CD4-positive, CD25-positive, alpha-beta regulatory T cell (primary cell): ENCODE results near the gene GOLT1A. TPM values are rescaled to one million over a fixed set of nuclear protein-coding genes. Genes with fewer than 3 reads are reported as not detected.

ENCODE experiments used
- ATAC-seq, 2 donors: fragments of 150-1000 bp; cut with Tn5 transposase; one replicate each; pipeline ENCODE4 v1.10.0; 2021; ENCODE audit warnings: low read depth in 2 of 2, moderate number of reproducible peaks in 2 of 2, moderate library complexity in 1 of 2
- DNase-seq, 3 donors: peaks; one replicate each; pipeline versions ENCODE4 v3.0.0 to v3.0.0-alpha.2; 2012 to 2022; ENCODE audit warnings: mixed read lengths in 1 of 3
- H3K27ac ChIP-seq: one replicate; pipeline ENCODE4 v1.7.0; 2013; ENCODE audit warnings: mild to moderate bottlenecking, low read length; ENCODE audit not compliant: insufficient read depth, poor library complexity, severe bottlenecking
- H3K27me3 ChIP-seq: one replicate; pipeline ENCODE4 v1.7.0; 2013; ENCODE audit warnings: low read length; ENCODE audit not compliant: control insufficient read depth, insufficient read depth
- H3K36me3 ChIP-seq: one replicate; pipeline ENCODE4 v1.7.0; 2013; ENCODE audit warnings: mild to moderate bottlenecking, low read length, moderate library complexity; ENCODE audit not compliant: control insufficient read depth, insufficient read depth
- H3K4me1 ChIP-seq: 2 replicates; pipeline ENCODE4 v1.7.0; 2013; ENCODE audit warnings: mild to moderate bottlenecking, low read length; ENCODE audit not compliant: insufficient read depth, control insufficient read depth, poor library complexity, severe bottlenecking
- H3K4me3 ChIP-seq: one replicate; pipeline ENCODE4 v1.7.0; 2013; ENCODE audit warnings: low read depth, mild to moderate bottlenecking, low read length, moderate library complexity
- H3K9me3 ChIP-seq, 2 experiments: 1 replicate in 1 of 2; 2 replicates in 1 of 2; pipeline ENCODE4 v1.7.0; 2013; ENCODE audit warnings: low read length in 2 of 2, mild to moderate bottlenecking in 1 of 2, moderate library complexity in 1 of 2; ENCODE audit not compliant: control insufficient read depth in 2 of 2
- H3K27ac Mint-ChIP-seq, 3 donors: one replicate each; pipeline ENCODE4 v1.8.0; 2020 to 2022; ENCODE audit warnings: mild to moderate bottlenecking in 3 of 3, mixed read lengths in 3 of 3, moderate library complexity in 2 of 3
- H3K27me3 Mint-ChIP-seq: one replicate; pipeline ENCODE4 v1.8.0; 2022; ENCODE audit warnings: mild to moderate bottlenecking, mixed read lengths
- H3K36me3 Mint-ChIP-seq: one replicate; pipeline ENCODE4 v1.8.0; 2020; ENCODE audit warnings: mixed read lengths
- H3K4me1 Mint-ChIP-seq, 4 donors: one replicate each; pipeline ENCODE4 v1.8.0; 2020 to 2022; ENCODE audit warnings: mixed read lengths in 4 of 4, mild to moderate bottlenecking in 1 of 4
- H3K4me3 Mint-ChIP-seq, 4 donors: one replicate each; pipeline ENCODE4 v1.8.0; 2020 to 2022; ENCODE audit warnings: mild to moderate bottlenecking in 4 of 4, mixed read lengths in 4 of 4, moderate library complexity in 3 of 4
- H3K9me3 Mint-ChIP-seq, 7 donors: one replicate each; pipeline ENCODE4 v1.8.0; 2020 to 2022; ENCODE audit warnings: mixed read lengths in 7 of 7, mild to moderate bottlenecking in 3 of 7, moderate library complexity in 2 of 7
- polyA plus RNA-seq, 4 donors: library from polyadenylated mRNA; unstranded; fragments of 300-500 nt; fragmentation: Illumina TruSeq; gene quantifications; one replicate each; pipeline ENCODE4 v1.2.3, GENCODE V29; 2021
- total RNA-seq: library from RNA; stranded (reverse); gene quantifications from one replicate; pipeline ENCODE4 v1.2.3, GENCODE V29; 2022

The GOLT1A gene
- total and polyA plus RNA-seq, 5 donors from 2014 or later, result not detected

DNA sequence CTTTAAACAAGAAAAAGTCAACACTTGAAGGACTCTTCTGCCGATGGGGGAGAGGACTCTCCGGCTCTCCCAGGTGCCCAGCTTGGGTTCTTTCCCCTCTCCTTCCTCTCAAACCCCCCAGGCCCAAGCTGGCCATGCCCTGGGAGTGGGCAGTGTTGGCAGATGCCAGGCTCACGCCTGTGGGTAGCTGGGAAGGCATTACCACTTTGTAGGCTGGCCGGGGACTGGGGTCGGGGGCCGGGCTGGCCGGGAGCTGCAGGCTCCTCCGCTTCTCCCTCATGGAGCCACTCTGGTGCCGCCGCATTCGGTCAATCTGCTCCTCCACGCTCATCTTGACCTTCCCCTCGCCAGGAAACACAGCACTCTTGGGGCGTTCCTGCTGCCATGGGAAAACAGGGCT is 16.4 kb upstream of the GOLT1A start:
- Histone ChIP-seq H3K27me3 (peaks cover 6% of the 10 kb centered on the region), H3K4me1 (no peaks in the 10 kb centered on the region), H3K27ac (no peak overlapping the region), H3K9me3 (no peaks in the 10 kb centered on the region), H3K36me3 (no peaks in the 10 kb centered on the region), H3K4me3 (no peak overlapping the region)
- no peaks in the 10 kb centered on the region for H3K36me3 Mint-ChIP-seq
- ATAC-seq, result no peak
- H3K9me3 Mint-ChIP-seq, result peaks cover 0 to 2% (median 0%) of the 10 kb centered on the region in 7 donors
- no peak overlapping the region for H3K4me3 Mint-ChIP-seq
- DNase-seq, result no peak
- H3K4me1 Mint-ChIP-seq, result no peaks in the 10 kb centered on the region
- H3K27ac Mint-ChIP-seq, result no peak overlapping the region
- H3K27me3 Mint-ChIP-seq, result peaks cover 27% of the 10 kb centered on the region

- ATAC-seq (no peak), DNase-seq (no peak)
- H3K27ac Mint-ChIP-seq, result no peak overlapping the region
- H3K9me3 Mint-ChIP-seq, result peaks cover 0 to 1% (median 0%) of the 10 kb centered on the region in 7 donors
- H3K36me3 Mint-ChIP-seq, result no peaks in the 10 kb centered on the region
- H3K4me3 Mint-ChIP-seq, result no peak overlapping the region
- Histone ChIP-seq H3K27me3 (peaks cover 2% of the 10 kb centered on the region), H3K36me3 (no peaks in the 10 kb centered on the region), H3K4me1 (no peaks in the 10 kb centered on the region), H3K27ac (no peak overlapping the region), H3K4me3 (no peak overlapping the region), H3K9me3 (no peaks in the 10 kb centered on the region)
- no peaks in the 10 kb centered on the region for H3K4me1 Mint-ChIP-seq
- H3K27me3 Mint-ChIP-seq, result peaks cover 24% of the 10 kb centered on the region
Measured at GRCh38 chr1:204228896-204229295, 15.1 kb upstream of the GOLT1A start.

DNA sequence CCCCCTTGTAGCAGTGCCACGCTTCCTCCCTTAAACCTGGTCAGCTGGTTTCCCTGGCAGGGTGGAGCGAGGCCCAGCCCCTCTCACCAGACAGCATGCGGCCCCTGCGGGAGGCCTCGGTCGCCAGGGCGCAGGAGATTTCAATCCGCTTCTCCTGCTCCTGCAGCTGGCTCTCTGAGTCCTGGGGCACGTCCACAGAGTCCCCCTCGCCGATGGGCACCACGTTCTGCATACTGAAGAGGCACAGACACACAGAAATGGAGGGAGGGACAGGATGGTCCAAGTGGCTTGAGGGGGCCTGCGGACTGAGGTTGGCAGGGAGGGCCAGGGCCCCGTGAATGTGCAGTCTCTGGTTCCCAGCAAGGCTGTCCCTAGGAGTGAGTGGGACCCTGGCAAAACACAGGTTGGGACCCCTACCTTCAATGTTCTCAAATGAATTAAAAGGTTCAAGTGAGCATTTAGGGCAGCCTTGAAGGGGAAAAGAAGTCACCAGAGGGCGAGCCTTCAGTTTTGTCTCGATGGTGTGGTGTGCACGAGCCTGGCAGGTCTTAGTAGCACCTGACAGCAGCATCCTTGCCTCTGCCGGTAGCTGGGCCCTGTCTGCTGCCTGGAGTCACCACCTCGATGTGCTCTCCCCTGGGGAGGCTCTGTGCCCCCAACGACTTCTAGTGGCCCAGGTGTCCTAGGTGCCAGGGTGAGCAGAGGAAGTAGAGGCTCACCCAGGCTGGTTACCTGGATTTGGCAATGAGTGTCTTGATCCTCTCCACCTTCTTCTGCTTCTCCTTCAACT is 14.4 kb upstream of the GOLT1A start:
- Mint-ChIP-seq H3K27me3 (peaks cover 17% of the 10 kb centered on the region), H3K36me3 (no peaks in the 10 kb centered on the region), H3K4me1 (no peaks in the 10 kb centered on the region), H3K9me3 (no peaks in the 10 kb centered on the region), H3K27ac (no peak overlapping the region), H3K4me3 (no peak overlapping the region)
- Histone ChIP-seq H3K36me3 (no peaks in the 10 kb centered on the region), H3K4me3 (no peak overlapping the region), H3K4me1 (no peaks in the 10 kb centered on the region), H3K27ac (no peak overlapping the region), H3K27me3 (no peaks in the 10 kb centered on the region), H3K9me3 (no peaks in the 10 kb centered on the region)
- DNase-seq, result no peak
- ATAC-seq, result no peak

- Histone ChIP-seq H3K36me3 (no peaks in the 10 kb centered on the region), H3K9me3 (no peaks in the 10 kb centered on the region), H3K27ac (no peak overlapping the region), H3K4me1 (no peaks in the 10 kb centered on the region), H3K4me3 (no peak overlapping the region), H3K27me3 (no peaks in the 10 kb centered on the region)
- H3K9me3 Mint-ChIP-seq, result no peaks in the 10 kb centered on the region
- H3K27ac Mint-ChIP-seq, result no peak overlapping the region
- H3K36me3 Mint-ChIP-seq, result no peaks in the 10 kb centered on the region
- H3K4me1 Mint-ChIP-seq, result no peaks in the 10 kb centered on the region
- ATAC-seq, result no peak
- no peak for DNase-seq
- H3K4me3 Mint-ChIP-seq, result no peak overlapping the region
- H3K27me3 Mint-ChIP-seq, result peaks cover 15% of the 10 kb centered on the region
Measured at GRCh38 chr1:204227351-204227750, 13.6 kb upstream of the GOLT1A start.

DNA sequence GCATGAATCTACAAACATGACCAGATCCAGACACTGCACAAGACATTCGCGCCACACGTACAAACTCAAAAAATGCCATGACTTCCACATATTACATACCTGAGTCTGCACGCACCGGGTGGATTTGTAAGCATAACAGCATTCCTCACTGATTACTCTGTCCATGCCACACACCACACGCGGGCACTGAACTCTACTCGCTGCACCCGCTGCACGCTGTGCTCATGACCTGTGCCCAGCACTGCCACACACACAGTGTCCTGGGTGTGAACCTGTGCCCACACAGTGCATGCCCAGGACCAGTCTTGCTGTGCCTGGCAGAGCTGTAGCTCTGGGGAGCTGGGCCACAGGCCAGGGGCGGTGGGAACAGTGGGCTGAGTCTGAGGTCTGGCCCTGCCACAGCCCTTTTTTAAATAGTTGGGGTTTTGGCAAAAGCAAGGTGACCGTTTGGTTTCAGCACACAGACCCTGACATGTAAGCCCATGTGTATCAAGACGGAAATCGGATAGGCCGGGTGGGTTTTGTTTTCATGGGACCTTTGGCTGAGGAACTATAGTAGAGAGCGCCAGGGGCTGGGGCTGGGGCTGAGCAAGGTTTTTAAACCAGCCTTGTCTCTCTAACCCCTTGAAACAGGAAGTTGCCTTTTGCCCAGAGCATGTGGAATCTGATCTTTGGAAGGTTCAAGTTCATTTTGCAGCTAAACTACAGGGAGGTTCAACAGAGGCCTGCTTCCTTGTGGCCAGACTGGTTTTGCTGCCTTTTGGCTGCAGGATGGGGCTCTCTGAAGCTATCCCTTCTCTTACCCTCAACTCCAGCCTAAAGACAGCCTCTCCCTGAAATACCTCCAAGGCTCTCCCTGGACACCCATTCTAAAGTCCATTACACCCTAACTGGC is 12.3 kb upstream of the GOLT1A start:
- DNase-seq (no peak), ATAC-seq (no peak)
- no peaks in the 10 kb centered on the region for H3K4me1 ChIP-seq
- Mint-ChIP-seq H3K4me3 (no peak overlapping the region), H3K27me3 (peaks cover 9% of the 10 kb centered on the region), H3K36me3 (no peaks in the 10 kb centered on the region), H3K9me3 (no peaks in the 10 kb centered on the region), H3K4me1 (no peaks in the 10 kb centered on the region), H3K27ac (no peak overlapping the region)
- no peak overlapping the region for H3K4me3 ChIP-seq
- H3K27me3 ChIP-seq, result no peaks in the 10 kb centered on the region
- no peak overlapping the region for H3K27ac ChIP-seq
- no peaks in the 10 kb centered on the region for H3K36me3 ChIP-seq
- no peaks in the 10 kb centered on the region for H3K9me3 ChIP-seq

DNA sequence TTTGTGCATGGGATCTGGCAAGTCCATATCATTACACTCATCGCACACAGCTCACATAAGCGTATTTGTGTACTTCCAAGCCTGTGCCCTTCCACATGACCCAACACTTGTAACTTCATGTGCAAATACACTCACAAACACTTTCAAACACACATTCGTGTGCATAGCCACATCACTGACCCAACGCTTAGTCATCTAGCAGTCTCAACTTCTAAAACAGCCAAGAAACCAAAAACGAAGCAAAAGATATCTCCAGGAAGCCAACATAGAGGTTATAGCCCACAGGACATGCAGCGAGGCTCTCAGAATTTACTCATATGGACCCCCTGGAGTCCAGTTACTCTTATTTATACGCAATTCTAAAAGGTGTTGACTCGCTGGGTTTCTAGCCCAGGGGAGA is 10.9 kb upstream of the GOLT1A start:
- H3K9me3 ChIP-seq, result no peaks in the 10 kb centered on the region
- Mint-ChIP-seq H3K4me1 (no peaks in the 10 kb centered on the region), H3K4me3 (no peak overlapping the region), H3K36me3 (no peaks in the 10 kb centered on the region), H3K27ac (no peak overlapping the region), H3K27me3 (peaks cover 4% of the 10 kb centered on the region), H3K9me3 (peaks cover 0 to 2% (median 0%) of the 10 kb centered on the region in 7 donors)
- ATAC-seq, result no peak
- H3K36me3 ChIP-seq, result no peaks in the 10 kb centered on the region
- no peak overlapping the region for H3K27ac ChIP-seq
- no peak overlapping the region for H3K4me3 ChIP-seq
- H3K27me3 ChIP-seq, result no peaks in the 10 kb centered on the region
- no peak for DNase-seq
- no peaks in the 10 kb centered on the region for H3K4me1 ChIP-seq

GRCh38 chr1:204223129-204223860 is 9.5 kb upstream of the GOLT1A start:
- no peak overlapping the region for H3K4me3 Mint-ChIP-seq
- peaks cover 4% of the 10 kb centered on the region for H3K27me3 Mint-ChIP-seq
- no peak for DNase-seq
- Histone ChIP-seq H3K27me3 (no peaks in the 10 kb centered on the region), H3K4me3 (no peak overlapping the region), H3K9me3 (no peaks in the 10 kb centered on the region), H3K27ac (no peak overlapping the region), H3K36me3 (no peaks in the 10 kb centered on the region), H3K4me1 (no peaks in the 10 kb centered on the region)
- no peak for ATAC-seq
- peaks cover 0 to 2% (median 0%) of the 10 kb centered on the region in 7 donors for H3K9me3 Mint-ChIP-seq
- H3K27ac Mint-ChIP-seq, result no peak overlapping the region
- H3K36me3 Mint-ChIP-seq, result no peaks in the 10 kb centered on the region
- H3K4me1 Mint-ChIP-seq, result no peaks in the 10 kb centered on the region
